GM12878 (cell line): ENCODE results near the gene DYNLT3. TPM values are rescaled to one million over a fixed set of nuclear protein-coding genes. Genes with fewer than 3 reads are reported as not detected.

Source experiments
- ATAC-seq: fragments of 200-7000 bp; cut with Tn5 transposase; 3 replicates; pipeline ENCODE4 v1.9.1; 2020; ENCODE audit warnings: mild to moderate bottlenecking, moderate library complexity
- BruUV-seq: library from RNA; stranded (reverse); fragments of 400-500 nt; replicated peaks from 2 replicates; lab custom pipeline; 2021; lab: Mats Ljungman, UMichigan
- CTCF ChIA-PET: fragments of 300-600 bp; sonication (Branson Sonifier 250); formaldehyde crosslinking; extraction: SDS; loops from one replicate; lab custom pipeline; 2021; ENCODE audit warnings: inconsistent platforms; lab: Yijun Ruan, JAX
- POLR2A ChIA-PET: fragments of 350-600 bp; formaldehyde crosslinking; extraction: SDS; loops from one replicate; lab custom pipeline; 2021; ENCODE audit warnings: inconsistent platforms; lab: Charles Lee
- RAD21 ChIA-PET: fragments of 300-600 bp; sonication (Branson Sonifier 250); formaldehyde crosslinking; loops from one replicate; lab custom pipeline; 2023; ENCODE audit warnings: antibody characterized with exemption; ENCODE audit not compliant: unreplicated experiment; lab: Charles Lee
- SMC1A ChIA-PET: fragments of 300-600 bp; sonication (Branson Sonifier 250); formaldehyde crosslinking; loops from one replicate; lab custom pipeline; 2023; ENCODE audit not compliant: unreplicated experiment, uncharacterized antibody; lab: Charles Lee
- DNase-seq: peaks from one replicate; pipeline ENCODE4 v3.0.0-alpha.2; 2011; ENCODE audit warnings: low read depth, low spot score
- FAIRE-seq: peaks from 3 replicates; lab custom pipeline; 2011; peaks lifted over from hg19 to GRCh38; lab: Jason Lieb, UNC
- H2AFZ ChIP-seq: 2 replicates; pipeline ENCODE4 v1.6.0; 2011; ENCODE audit warnings: low read depth, low read length, control low read depth; ENCODE audit not compliant: control insufficient read depth
- H3K27ac ChIP-seq: 2 replicates; pipeline ENCODE4 v1.5.1; 2011; ENCODE audit warnings: control low read depth; ENCODE audit not compliant: control insufficient read depth, insufficient read depth
- H3K27me3 ChIP-seq, 2 experiments: replicated peaks in 1 of 2; 2 replicates each; pipeline versions ENCODE4 v1.6.0 to v1.6.1; 2011; ENCODE audit warnings: low read length in 1 of 2; ENCODE audit not compliant: control insufficient read depth in 2 of 2, insufficient read depth in 2 of 2
- H3K36me3 ChIP-seq, 2 experiments: 2 replicates each; pipeline ENCODE4 v1.5.1; 2011; ENCODE audit warnings: low read length in 1 of 2; ENCODE audit not compliant: control insufficient read depth in 2 of 2, insufficient read depth in 2 of 2
- H3K4me1 ChIP-seq: 2 replicates; pipeline ENCODE4 v1.6.1; 2011; ENCODE audit warnings: mild to moderate bottlenecking, low read length, moderate library complexity, mixed read lengths; ENCODE audit not compliant: control insufficient read depth, insufficient read depth
- H3K4me2 ChIP-seq: 2 replicates; pipeline ENCODE4 v1.6.0; 2011; ENCODE audit warnings: control low read depth; ENCODE audit not compliant: control insufficient read depth, insufficient read depth
- H3K4me3 ChIP-seq: fragments of 200-600 bp; sonication (generic); 2 replicates; pipeline ENCODE4 v1.5.1; 2016
- H3K79me2 ChIP-seq: 2 replicates; pipeline ENCODE4 v1.6.0; 2011; ENCODE audit warnings: low read length; ENCODE audit not compliant: control insufficient read depth, insufficient read depth
- H3K9ac ChIP-seq: 2 replicates; pipeline ENCODE4 v1.8.0; 2011; ENCODE audit warnings: low read length, control low read depth, mixed read lengths; ENCODE audit not compliant: control insufficient read depth, insufficient read depth
- H3K9me3 ChIP-seq: replicated peaks from 3 replicates; pipeline ENCODE4 v1.5.1; 2011; ENCODE audit warnings: mild to moderate bottlenecking, low read length; ENCODE audit not compliant: control insufficient read depth, insufficient read depth
- H4K20me1 ChIP-seq: 2 replicates; pipeline ENCODE4 v1.6.0; 2011; ENCODE audit not compliant: control insufficient read depth, insufficient read depth
- CBX5 ChIP-seq: sonication (generic); IDR thresholded peaks from 2 replicates; pipeline ENCODE4 v1.6.1; 2016; ENCODE audit warnings: low read depth, moderate library complexity, mild to moderate bottlenecking, inconsistent platforms
- HDGF ChIP-seq: fragments of 450-650 bp; IDR thresholded peaks from 2 replicates; pipeline ENCODE4 v1.6.1; 2016; ENCODE audit warnings: antibody characterized with exemption
- LARP7 ChIP-seq: fragments of 450-650 bp; IDR thresholded peaks from 2 replicates; pipeline ENCODE4 v1.6.1; 2017; ENCODE audit warnings: mild to moderate bottlenecking
- NFXL1 ChIP-seq: fragments of 450-650 bp; IDR thresholded peaks from 2 replicates; pipeline ENCODE4 v1.6.1; 2017; ENCODE audit warnings: antibody characterized with exemption, mild to moderate bottlenecking, borderline replicate concordance
- NFYA ChIP-seq: IDR thresholded peaks from 2 replicates; pipeline ENCODE4 v1.6.1; 2011; ENCODE audit warnings: low read depth, mild to moderate bottlenecking, low read length, improper control_type of control experiment, borderline replicate concordance
- SMC3 ChIP-seq: IDR thresholded peaks from 2 replicates; pipeline ENCODE4 v1.6.1; 2011; ENCODE audit warnings: low read length, improper control_type of control experiment, borderline replicate concordance
- ZNF217 ChIP-seq: fragments of 450-650 bp; IDR thresholded peaks from 2 replicates; pipeline ENCODE4 v1.6.1; 2017; ENCODE audit warnings: antibody characterized with exemption, mild to moderate bottlenecking
- ZNF622 ChIP-seq: fragments of 450-650 bp; IDR thresholded peaks from 2 replicates; pipeline ENCODE4 v1.6.1; 2017; ENCODE audit warnings: mild to moderate bottlenecking, inconsistent platforms
- WGBS: methylation state at CpG from one replicate; pipeline ENCODE4 v1.1.6; 2016; ENCODE audit warnings: low lambda C conversion rate; ENCODE audit not compliant: insufficient replicate concordance, insufficient coverage; ENCODE audit errors: missing lambda C conversion rate; 5-methylcytosine and 5-hydroxymethylcytosine counted together
- in situ Hi-C: fragments of 300-500 bp; cut with MboI; formaldehyde crosslinking; loops from 9 replicates; pipeline ENCODE4 v1.14.3; 2018; ENCODE audit warnings: mixed read lengths
- intact Hi-C: fragments of 100-400 bp; cut with micrococcal nuclease; formaldehyde crosslinking; loops from one replicate; pipeline ENCODE4 v1.14.2; 2022; ENCODE audit not compliant: unreplicated experiment
- polyA plus RNA-seq, 11 experiments: library from polyadenylated mRNA; depleted of rRNA in 4 of 11; unstranded in 6 of 11; stranded (reverse) in 5 of 11; fragments of >200 nt; fragmentation: Nextera tagmentation in 4 of 11; fragmentation: Illumina TruSeq in 1 of 11; extraction: Ambion mirVana in 4 of 11; extraction: Trizol in 1 of 11; gene quantifications; 1 replicate in 1 of 11; 2 replicates in 10 of 11; pipeline versions ENCODE4 v1.2.1 to v1.2.3, GENCODE V29; 2011 to 2016; ENCODE audit warnings: inconsistent platforms in 2 of 11, missing spikeins in 2 of 11, low read depth in 1 of 11
- total RNA-seq, 4 experiments: library from RNA; depleted of rRNA in 3 of 4; stranded (reverse); fragments of >200 nt in 3 of 4; fragmentation: Illumina TruSeq in 1 of 4; extraction: Trizol in 1 of 4; gene quantifications; 2 replicates each; pipeline versions ENCODE4 v1.2.1 to v1.2.3, GENCODE V29; 2013 to 2021
- TF ChIP-seq, protein P1 (sequence below): IDR thresholded peaks from 2 replicates; pipeline ENCODE4 v1.6.1; 2012; ENCODE audit warnings: mild to moderate bottlenecking, low read depth, low read length

Gene DYNLT3
- total and polyA plus RNA-seq, 10 of the 15 experiments (the other 5 are each of a cell fraction or from before 2014, with no cell fraction given): 8.0 to 19.2 (median 12.8) TPM

DNA sequence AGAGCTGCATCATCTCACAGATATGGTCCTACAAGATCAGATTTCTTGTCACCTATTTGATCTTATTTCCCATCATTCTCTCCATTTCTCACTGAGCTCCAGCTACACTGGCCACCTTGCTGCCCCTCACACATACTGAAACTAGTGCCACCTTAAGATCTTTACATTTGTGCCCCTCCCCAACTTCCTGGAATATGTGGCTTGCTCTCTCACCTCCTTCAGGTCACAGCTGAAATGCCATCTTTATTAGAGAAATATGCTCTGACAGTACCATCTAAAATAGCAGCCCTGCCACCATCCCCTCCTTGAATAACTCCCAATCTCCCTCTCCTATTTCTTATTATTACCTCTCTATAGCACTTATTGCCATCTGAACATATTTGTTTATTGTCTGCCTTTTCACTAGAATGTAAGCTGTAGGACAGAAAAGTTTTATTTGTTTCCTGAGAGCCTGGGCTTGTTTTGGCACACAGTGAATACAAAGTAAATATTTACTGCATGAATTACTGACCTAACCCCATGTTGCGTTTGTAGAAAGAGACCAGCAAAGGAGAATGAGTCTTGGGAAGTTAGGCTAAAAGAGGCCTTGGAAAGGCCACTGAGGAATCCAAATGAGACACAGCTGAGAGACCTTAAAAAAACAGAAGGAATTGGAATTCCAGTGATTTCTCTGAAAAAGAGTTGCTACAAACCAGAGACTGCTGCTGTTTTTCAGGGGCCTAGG is 22.7 kb downstream of the DYNLT3 start:
- no peak overlapping the region for H3K4me2 ChIP-seq
- 95% methylated on average over 1 of the region's 1 CpG for WGBS
- CTCF ChIA-PET: interaction anchor here (0.7 to 8.5 kb wide), 23 partner anchors 7 to 798 kb away, joined by 3 to 376 read pairs (median 8); partner anchors contain the start of gene CYBB

More for the DNA sequence above, 22.7 kb downstream of the DYNLT3 start:
- POLR2A ChIA-PET: interaction anchor here (1.0 to 1.6 kb wide), 3 partner anchors 40 to 79 kb away, joined by 3 to 9 read pairs (median 4); no protein-coding TSS in a partner anchor
- no peak for DNase-seq
- H2AFZ ChIP-seq: no peak overlapping the region
- no peak overlapping the region for H3K27ac ChIP-seq
- H3K79me2 ChIP-seq: no peaks in the 10 kb centered on the region
- no peak for FAIRE-seq
- no peak overlapping the region for H3K9ac ChIP-seq
- H3K36me3 ChIP-seq: no peaks in the 10 kb centered on the region
- no peaks in the 10 kb centered on the region for H3K27me3 ChIP-seq
- H3K4me3 ChIP-seq: no peak overlapping the region
- no TSS peak for BruUV-seq
- H3K9me3 ChIP-seq: no peaks in the 10 kb centered on the region
- in situ Hi-C loops (loop anchor here (5.0 to 25.0 kb wide), 2 partner anchors 82 to 337 kb away; no protein-coding TSS in a partner anchor), intact Hi-C loops (loop anchor here (1.0 to 10.0 kb wide), 4 partner anchors 38 to 350 kb away; no protein-coding TSS in a partner anchor)
- RAD21 ChIA-PET: interaction anchor here (0.7 to 6.3 kb wide), 19 partner anchors 8 to 341 kb away, joined by 3 to 186 read pairs (median 5); partner anchors contain the start of gene CYBB
- SMC1A ChIA-PET: interaction anchor here (0.7 to 8.4 kb wide), 25 partner anchors 7 to 346 kb away, joined by 3 to 264 read pairs (median 5); partner anchors contain the start of gene CYBB
- H4K20me1 ChIP-seq: no peaks in the 10 kb centered on the region
- no peak for TF ChIP-seq ZNF217
- no peak for TF ChIP-seq ZNF622
- TF ChIP-seq HDGF: no peak
- no peak for TF ChIP-seq SMC3
- no peak for TF ChIP-seq LARP7
- no peak for TF ChIP-seq NFYA
- TF ChIP-seq, protein P1, sequence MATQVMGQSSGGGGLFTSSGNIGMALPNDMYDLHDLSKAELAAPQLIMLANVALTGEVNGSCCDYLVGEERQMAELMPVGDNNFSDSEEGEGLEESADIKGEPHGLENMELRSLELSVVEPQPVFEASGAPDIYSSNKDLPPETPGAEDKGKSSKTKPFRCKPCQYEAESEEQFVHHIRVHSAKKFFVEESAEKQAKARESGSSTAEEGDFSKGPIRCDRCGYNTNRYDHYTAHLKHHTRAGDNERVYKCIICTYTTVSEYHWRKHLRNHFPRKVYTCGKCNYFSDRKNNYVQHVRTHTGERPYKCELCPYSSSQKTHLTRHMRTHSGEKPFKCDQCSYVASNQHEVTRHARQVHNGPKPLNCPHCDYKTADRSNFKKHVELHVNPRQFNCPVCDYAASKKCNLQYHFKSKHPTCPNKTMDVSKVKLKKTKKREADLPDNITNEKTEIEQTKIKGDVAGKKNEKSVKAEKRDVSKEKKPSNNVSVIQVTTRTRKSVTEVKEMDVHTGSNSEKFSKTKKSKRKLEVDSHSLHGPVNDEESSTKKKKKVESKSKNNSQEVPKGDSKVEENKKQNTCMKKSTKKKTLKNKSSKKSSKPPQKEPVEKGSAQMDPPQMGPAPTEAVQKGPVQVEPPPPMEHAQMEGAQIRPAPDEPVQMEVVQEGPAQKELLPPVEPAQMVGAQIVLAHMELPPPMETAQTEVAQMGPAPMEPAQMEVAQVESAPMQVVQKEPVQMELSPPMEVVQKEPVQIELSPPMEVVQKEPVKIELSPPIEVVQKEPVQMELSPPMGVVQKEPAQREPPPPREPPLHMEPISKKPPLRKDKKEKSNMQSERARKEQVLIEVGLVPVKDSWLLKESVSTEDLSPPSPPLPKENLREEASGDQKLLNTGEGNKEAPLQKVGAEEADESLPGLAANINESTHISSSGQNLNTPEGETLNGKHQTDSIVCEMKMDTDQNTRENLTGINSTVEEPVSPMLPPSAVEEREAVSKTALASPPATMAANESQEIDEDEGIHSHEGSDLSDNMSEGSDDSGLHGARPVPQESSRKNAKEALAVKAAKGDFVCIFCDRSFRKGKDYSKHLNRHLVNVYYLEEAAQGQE: no peak
- no peak for TF ChIP-seq NFXL1
- TF ChIP-seq CBX5: no peak
- TF ChIP-seq, all 136 proteins: peak for 0
- peaks cover 7% of the 10 kb centered on the region for H3K4me1 ChIP-seq
- peak; percentile 16 for ATAC-seq
